Mucosa of rectum (tissue), 2 donors: ENCODE results near the gene KIRREL1.

Source experiments
- H3K27ac ChIP-seq, 2 donors: one replicate each; pipeline ENCODE4 v1.7.0; 2013; ENCODE audit warnings: inconsistent platforms in 2 of 2, low read depth in 2 of 2, low read length in 2 of 2
- H3K27me3 ChIP-seq, 2 donors: one replicate each; pipeline ENCODE4 v1.7.0; 2013; ENCODE audit warnings: low read length in 2 of 2; ENCODE audit not compliant: control insufficient read depth in 2 of 2, insufficient read depth in 2 of 2
- H3K36me3 ChIP-seq, 2 donors: one replicate each; pipeline ENCODE4 v1.7.0; 2013; ENCODE audit warnings: low read length in 2 of 2; ENCODE audit not compliant: control insufficient read depth in 2 of 2, insufficient read depth in 2 of 2
- H3K4me1 ChIP-seq, 2 donors: one replicate each; pipeline ENCODE4 v1.7.0; 2013; ENCODE audit warnings: low read length in 2 of 2, mild to moderate bottlenecking in 1 of 2; ENCODE audit not compliant: control insufficient read depth in 2 of 2, insufficient read depth in 2 of 2
- H3K4me3 ChIP-seq, 2 donors: one replicate each; pipeline ENCODE4 v1.7.0; 2013; ENCODE audit warnings: low read length in 2 of 2
- H3K9ac ChIP-seq, 2 donors: one replicate each; pipeline ENCODE4 v1.7.0; 2013; ENCODE audit warnings: low read length in 2 of 2, low read depth in 1 of 2, mild to moderate bottlenecking in 1 of 2
- H3K9me3 ChIP-seq, 2 donors: one replicate each; pipeline ENCODE4 v1.7.0; 2013; ENCODE audit warnings: low read length in 2 of 2; ENCODE audit not compliant: control insufficient read depth in 2 of 2
- donor health status: healthy.
- donor health status: Normal muscosa, but diverticular disease.

The KIRREL1 gene

DNA sequence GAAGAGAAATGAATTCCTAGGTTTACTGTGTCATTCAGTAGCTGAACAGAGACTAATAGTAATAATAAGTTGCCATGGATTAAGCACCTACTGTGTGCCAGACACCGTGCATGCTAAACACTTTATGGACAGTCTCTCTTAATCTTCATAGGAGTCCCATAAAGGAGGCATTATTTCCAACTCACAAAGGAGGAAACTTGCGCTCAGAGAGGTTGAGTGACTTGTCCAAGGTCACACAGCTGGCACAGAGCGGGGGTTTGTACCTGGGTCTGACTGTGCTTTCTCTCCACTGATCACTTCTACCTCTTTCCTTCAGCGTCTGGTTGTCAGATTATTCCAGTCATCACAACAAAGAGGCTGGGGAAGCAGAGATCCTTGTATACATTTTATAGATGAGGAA, 91.3 kb downstream of the KIRREL1 start:
- Histone ChIP-seq H3K4me3 (no peak overlapping the region), H3K9me3 (no peaks in the 10 kb centered on the region), H3K27ac (no peak overlapping the region), H3K4me1 (no peaks in the 10 kb centered on the region), H3K27me3 (no peaks in the 10 kb centered on the region), H3K36me3 (peaks cover 0 to 6% of the 10 kb centered on the region in 2 donors), H3K9ac (no peak overlapping the region)

- Histone ChIP-seq H3K4me1 (no peaks in the 10 kb centered on the region), H3K4me3 (no peak overlapping the region), H3K9me3 (no peaks in the 10 kb centered on the region), H3K27me3 (no peaks in the 10 kb centered on the region), H3K27ac (no peak overlapping the region), H3K36me3 (peaks cover 0 to 9% of the 10 kb centered on the region in 2 donors), H3K9ac (no peak overlapping the region)
Observed at GRCh38 chr1:158087320-158087927, 94.0 kb downstream of the KIRREL1 start.

GRCh38 chr1:158089476-158089875, 96.0 kb downstream of the KIRREL1 start:
- H3K27ac ChIP-seq: no peak overlapping the region
- no peak overlapping the region for H3K4me3 ChIP-seq
- H3K36me3 ChIP-seq: peaks cover 3 to 9% of the 10 kb centered on the region in 2 donors
- no peaks in the 10 kb centered on the region for H3K4me1 ChIP-seq
- no peaks in the 10 kb centered on the region for H3K9me3 ChIP-seq
- no peaks in the 10 kb centered on the region for H3K27me3 ChIP-seq
- no peak overlapping the region for H3K9ac ChIP-seq

GRCh38 chr1:158089925-158090637, 96.6 kb downstream of the KIRREL1 start:
- Histone ChIP-seq H3K27me3 (no peaks in the 10 kb centered on the region), H3K4me1 (no peaks in the 10 kb centered on the region), H3K36me3 (peaks cover 3 to 9% of the 10 kb centered on the region in 2 donors), H3K9ac (no peak overlapping the region), H3K4me3 (no peak overlapping the region), H3K9me3 (no peaks in the 10 kb centered on the region), H3K27ac (no peak overlapping the region)

- Histone ChIP-seq H3K4me3 (no peak overlapping the region), H3K36me3 (peaks cover 3% of the 10 kb centered on the region in 2 donors), H3K4me1 (no peaks in the 10 kb centered on the region), H3K9ac (no peak overlapping the region), H3K27me3 (no peaks in the 10 kb centered on the region), H3K27ac (no peak overlapping the region), H3K9me3 (no peaks in the 10 kb centered on the region)
Observed at GRCh38 chr1:158093376-158093775, 99.9 kb downstream of the KIRREL1 start.

- H3K36me3 ChIP-seq: peaks cover 3% of the 10 kb centered on the region in 2 donors
- no peak overlapping the region for H3K4me3 ChIP-seq
- H3K27ac ChIP-seq: no peak overlapping the region
- no peak overlapping the region for H3K9ac ChIP-seq
- no peaks in the 10 kb centered on the region for H3K4me1 ChIP-seq
- H3K27me3 ChIP-seq: no peaks in the 10 kb centered on the region
- no peaks in the 10 kb centered on the region for H3K9me3 ChIP-seq
Observed at GRCh38 chr1:158094571-158094970, 101.1 kb downstream of the KIRREL1 start.

DNA sequence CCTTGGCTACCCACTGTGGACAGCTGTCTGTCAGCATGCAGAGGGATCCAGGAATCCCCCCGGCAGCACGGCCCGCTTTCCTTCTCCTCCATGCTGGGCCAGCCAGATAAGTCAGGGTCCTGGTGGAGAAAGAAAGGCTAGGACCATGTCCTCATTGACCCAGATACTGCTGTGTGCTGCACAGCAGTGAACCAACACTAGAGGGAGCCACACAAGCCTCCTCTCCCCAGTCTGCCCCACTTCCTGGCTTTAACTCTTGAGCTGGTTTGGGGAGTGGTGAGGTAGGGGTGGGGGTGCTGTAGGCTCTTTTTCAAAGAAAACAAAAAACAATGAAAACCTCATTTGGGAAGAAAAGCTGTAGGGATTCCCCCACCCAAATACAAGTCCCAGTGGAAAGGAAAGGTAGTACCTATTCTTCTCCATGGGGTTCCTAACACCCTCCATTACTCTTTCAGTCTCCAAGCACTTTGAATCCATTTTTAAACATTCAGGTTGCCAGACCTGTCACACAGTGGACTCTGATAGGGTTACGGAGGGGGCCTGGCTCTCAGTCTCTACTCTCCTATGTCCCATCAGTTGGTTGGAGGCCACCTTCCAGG, 102.4 kb downstream of the KIRREL1 start:
- H3K9ac ChIP-seq: no peak overlapping the region
- no peaks in the 10 kb centered on the region for H3K4me1 ChIP-seq
- no peaks in the 10 kb centered on the region for H3K27me3 ChIP-seq
- no peak overlapping the region for H3K4me3 ChIP-seq
- H3K36me3 ChIP-seq: peaks cover 0 to 3% of the 10 kb centered on the region in 2 donors
- no peaks in the 10 kb centered on the region for H3K9me3 ChIP-seq
- no peak overlapping the region for H3K27ac ChIP-seq

- Histone ChIP-seq H3K4me3 (no peak overlapping the region), H3K4me1 (no peaks in the 10 kb centered on the region), H3K9me3 (no peaks in the 10 kb centered on the region)
Observed at GRCh38 chr1:158098256-158098655, 104.8 kb downstream of the KIRREL1 start.

DNA sequence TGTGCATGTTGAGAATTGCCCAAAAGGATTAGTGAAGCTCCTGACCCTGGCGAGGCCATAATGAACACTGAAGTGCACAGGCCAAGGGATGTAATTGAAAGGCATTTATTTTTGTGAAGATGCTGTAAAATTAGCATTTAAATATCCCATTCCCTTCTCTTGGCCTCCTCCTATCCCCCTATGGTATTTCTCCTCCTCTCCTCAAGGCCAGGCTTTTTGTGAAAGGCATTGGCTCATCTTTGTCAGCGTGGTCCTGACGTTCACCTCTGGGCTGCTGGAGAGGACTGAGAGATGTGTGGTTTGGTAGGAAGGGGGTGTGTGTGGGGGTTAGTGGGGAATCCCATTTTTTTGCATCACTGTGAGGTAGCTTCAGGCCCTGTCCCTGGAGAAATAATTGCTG, 105.7 kb downstream of the KIRREL1 start:
- Histone ChIP-seq H3K27ac (no peak overlapping the region), H3K9me3 (no peaks in the 10 kb centered on the region), H3K27me3 (no peaks in the 10 kb centered on the region), H3K4me3 (no peak overlapping the region), H3K36me3 (no peaks in the 10 kb centered on the region), H3K4me1 (no peaks in the 10 kb centered on the region), H3K9ac (no peak overlapping the region)

More at GRCh38 chr1:158098256-158098655, 104.8 kb downstream of the KIRREL1 start:
- Histone ChIP-seq H3K27ac (no peak overlapping the region), H3K9ac (no peak overlapping the region), H3K27me3 (no peaks in the 10 kb centered on the region), H3K36me3 (peaks cover 0 to 2% of the 10 kb centered on the region in 2 donors)

- no peaks in the 10 kb centered on the region for H3K36me3 ChIP-seq
- H3K4me3 ChIP-seq: no peak overlapping the region
- H3K9me3 ChIP-seq: no peaks in the 10 kb centered on the region
- H3K27me3 ChIP-seq: no peaks in the 10 kb centered on the region
- no peaks in the 10 kb centered on the region for H3K4me1 ChIP-seq
- no peak overlapping the region for H3K9ac ChIP-seq
- no peak overlapping the region for H3K27ac ChIP-seq
Observed at GRCh38 chr1:158100498-158100897, 107.1 kb downstream of the KIRREL1 start.
